ENCODE measurements around the gene NUP160.
"Not testable (repeated sequence)": the region's sequence is repeated elsewhere in the genome, so short reads cannot be mapped to it uniquely, and the experiment has no call there.

Gene NUP160

DNA sequence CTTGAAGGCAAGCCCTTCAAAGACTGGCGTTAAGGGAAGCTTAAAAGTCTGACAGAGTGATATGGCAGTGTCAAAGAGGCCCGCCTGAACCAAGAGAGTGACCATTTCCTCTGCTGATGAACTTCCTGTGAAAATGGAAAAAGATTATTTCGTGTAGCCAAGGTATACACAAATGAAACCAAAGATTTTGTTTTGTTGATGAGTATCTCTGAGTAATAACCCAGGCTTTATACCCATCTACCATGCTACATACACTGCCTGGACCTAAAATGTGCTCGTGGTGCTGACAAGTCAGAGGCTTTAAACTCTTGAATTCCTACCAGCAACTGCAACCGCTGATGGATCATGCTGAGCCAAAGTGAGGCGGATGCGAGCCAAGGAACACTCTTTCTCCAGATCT, 60.0 kb downstream of the NUP160 start:
- no peaks in the 10 kb centered on the region for H3K4me1 Mint-ChIP-seq
- DNase-seq (no peak), ATAC-seq (replicated peaks) (no peak)
- H3K9me3 Mint-ChIP-seq = no peaks in the 10 kb centered on the region
- no peak overlapping the region for H3K4me3 Mint-ChIP-seq
- H3K27ac Mint-ChIP-seq = no peak overlapping the region
- H3K36me3 Mint-ChIP-seq = peaks cover 26 to 36% of the 10 kb centered on the region in 2 donors
- no peaks in the 10 kb centered on the region for H3K27me3 Mint-ChIP-seq

DNA sequence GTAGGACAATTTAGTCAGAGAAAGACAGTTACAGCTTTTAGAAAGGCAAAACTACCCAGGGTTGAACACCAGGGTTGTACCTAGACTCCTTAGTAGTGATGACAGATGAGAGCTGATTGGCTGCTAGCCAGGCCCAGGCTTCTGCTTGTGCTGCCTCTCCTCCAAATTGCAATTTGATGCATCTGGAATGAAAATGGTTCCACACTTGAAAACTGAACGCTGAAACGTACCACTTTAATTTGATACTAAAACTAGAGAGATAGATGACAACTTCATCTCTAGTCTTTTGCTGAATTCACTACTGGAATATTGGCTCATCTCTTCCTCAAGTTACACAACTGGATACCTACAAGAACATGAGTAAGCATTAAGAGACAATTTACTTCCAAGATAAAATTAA, 61.8 kb downstream of the NUP160 start:
- no peaks in the 10 kb centered on the region for H3K27me3 Mint-ChIP-seq
- no peaks in the 10 kb centered on the region for H3K4me1 Mint-ChIP-seq
- peaks cover 23 to 31% of the 10 kb centered on the region in 2 donors for H3K36me3 Mint-ChIP-seq
- no peak overlapping the region for H3K27ac Mint-ChIP-seq
- no peak for ATAC-seq (replicated peaks)
- H3K9me3 Mint-ChIP-seq = no peaks in the 10 kb centered on the region
- no peak for DNase-seq
- H3K4me3 Mint-ChIP-seq = no peak overlapping the region

DNA sequence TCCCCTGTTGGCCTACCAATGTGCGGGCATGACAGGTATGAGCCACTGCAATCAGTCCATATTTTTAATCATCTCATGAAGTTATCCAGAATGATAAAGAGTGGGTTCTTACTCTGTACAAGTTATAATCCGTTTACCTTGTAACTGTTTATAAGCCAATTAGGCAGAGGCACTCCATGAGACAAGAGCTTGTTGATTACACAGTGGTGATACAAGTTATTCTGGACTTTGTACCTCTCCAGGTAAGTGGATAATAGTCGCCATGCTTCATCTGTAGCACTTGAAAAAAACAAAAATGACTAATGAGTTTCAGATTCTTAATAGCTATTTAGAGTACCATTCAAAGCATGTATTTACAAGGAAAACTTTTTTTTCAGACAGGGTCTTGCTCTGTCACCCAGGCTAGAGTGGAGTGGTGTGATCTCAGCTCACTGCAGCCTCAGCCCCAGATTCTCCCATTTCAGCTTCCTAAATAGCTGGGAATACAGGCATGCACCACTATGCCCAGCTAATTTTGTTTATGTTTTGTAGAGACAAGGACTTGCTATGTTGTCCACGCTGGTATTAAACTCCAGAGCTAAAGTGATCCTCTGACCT, 63.3 kb downstream of the NUP160 start:
- DNase-seq = no peak
- H3K36me3 Mint-ChIP-seq = peaks cover 18 to 24% of the 10 kb centered on the region in 2 donors
- no peak overlapping the region for H3K4me3 Mint-ChIP-seq
- no peaks in the 10 kb centered on the region for H3K4me1 Mint-ChIP-seq
- no peaks in the 10 kb centered on the region for H3K27me3 Mint-ChIP-seq
- no peak overlapping the region for H3K27ac Mint-ChIP-seq
- H3K9me3 Mint-ChIP-seq = no peaks in the 10 kb centered on the region
- no peak for ATAC-seq (replicated peaks)

DNA sequence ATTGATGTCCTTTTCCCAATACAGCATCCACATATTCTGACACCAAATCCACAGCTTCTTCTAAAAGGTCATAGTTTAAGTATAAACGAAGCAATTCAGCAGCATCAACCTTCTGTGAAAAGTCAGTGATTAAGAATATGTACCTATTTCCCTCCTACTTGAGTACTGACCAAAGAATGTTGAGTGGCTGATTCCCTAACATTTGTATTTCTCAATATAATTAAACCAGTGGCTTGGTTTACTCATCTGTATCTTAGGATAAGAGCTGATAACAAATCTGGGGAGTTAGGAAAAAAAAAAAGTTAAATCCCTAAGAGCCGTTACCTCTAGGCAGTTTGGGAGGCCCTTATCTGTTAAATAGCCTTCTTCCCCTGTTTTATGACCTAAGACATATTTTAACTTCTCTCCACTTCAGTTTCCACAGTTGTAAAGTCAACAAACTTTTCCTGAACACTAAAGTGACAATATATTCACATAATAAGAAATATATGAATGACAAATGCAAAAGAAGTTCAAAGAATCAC, 65.0 kb downstream of the NUP160 start:
- DNase-seq (no peak), ATAC-seq (replicated peaks) (no peak)
- Mint-ChIP-seq H3K27me3 (no peaks in the 10 kb centered on the region), H3K9me3 (no peaks in the 10 kb centered on the region), H3K4me1 (no peaks in the 10 kb centered on the region), H3K4me3 (no peak overlapping the region), H3K27ac (no peak overlapping the region), H3K36me3 (peaks cover 18 to 23% of the 10 kb centered on the region in 2 donors)

DNA sequence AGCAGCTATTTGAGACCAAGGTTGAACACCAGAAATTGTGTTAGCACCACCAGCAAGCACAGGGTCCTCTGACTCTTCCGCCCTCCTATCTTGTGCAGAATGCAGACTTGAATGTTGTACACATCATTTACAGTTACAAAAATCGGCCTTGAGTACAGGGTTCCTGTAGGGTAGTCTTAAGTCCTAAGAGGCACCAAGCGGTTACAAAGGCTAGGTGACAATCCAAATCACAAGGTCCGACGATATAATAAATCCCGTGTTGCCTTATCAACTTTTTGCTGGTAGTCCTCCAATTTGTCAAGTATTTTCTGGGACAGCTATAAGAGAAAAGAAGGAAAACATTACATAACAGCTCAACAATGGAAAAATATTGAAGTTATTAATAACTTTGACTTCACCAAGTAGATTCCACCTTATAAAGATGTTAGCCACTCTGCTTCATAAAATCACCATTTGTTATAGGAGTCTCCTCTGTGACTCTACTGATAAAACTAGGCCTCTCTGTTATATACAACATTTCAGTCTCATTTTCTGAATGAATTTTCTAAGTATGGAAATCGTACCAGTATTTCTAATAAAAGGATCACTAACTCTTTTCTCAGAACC, 69.2 kb downstream of the NUP160 start:
- no peaks in the 10 kb centered on the region for H3K27me3 Mint-ChIP-seq
- no peak overlapping the region for H3K4me3 Mint-ChIP-seq
- H3K36me3 Mint-ChIP-seq = peaks cover 25 to 33% of the 10 kb centered on the region in 2 donors
- peaks cover 0 to 6% of the 10 kb centered on the region in 2 donors for H3K4me1 Mint-ChIP-seq
- H3K27ac Mint-ChIP-seq = no peak overlapping the region
- DNase-seq (no peak), ATAC-seq (replicated peaks) (no peak)
- no peaks in the 10 kb centered on the region for H3K9me3 Mint-ChIP-seq

DNA sequence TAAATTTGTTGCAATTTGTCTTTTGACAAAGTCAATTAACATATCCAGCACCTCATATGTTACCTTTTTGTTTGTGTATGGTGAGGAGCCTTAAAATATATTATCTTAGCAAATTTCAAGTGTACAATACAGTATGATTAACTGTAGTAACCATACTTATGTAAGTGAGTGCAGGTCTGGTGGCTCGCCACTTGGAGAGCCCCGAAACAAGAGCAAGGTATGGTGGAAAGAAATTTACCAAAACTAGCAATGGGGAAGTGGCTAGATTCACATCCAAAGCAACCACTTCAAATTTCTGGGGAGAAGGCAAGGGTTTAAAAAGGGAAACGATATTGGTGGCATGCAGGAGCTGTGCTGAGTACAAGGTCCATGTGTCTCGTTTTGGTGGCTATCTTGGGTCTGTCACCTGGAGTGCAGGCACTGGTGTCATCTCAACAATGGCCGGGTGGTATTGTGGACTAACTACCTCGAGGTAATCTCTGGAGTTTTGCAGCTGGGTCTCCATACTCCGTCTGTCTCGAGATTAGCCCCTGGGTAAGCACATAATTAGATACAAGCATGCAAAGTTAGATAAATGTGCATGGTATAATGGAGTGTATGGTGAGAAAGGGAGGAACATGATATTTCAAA, 72.8 kb downstream of the NUP160 start:
- peak overlapping the region; percentile 20 for H3K27ac Mint-ChIP-seq
- no peaks in the 10 kb centered on the region for H3K9me3 Mint-ChIP-seq
- ATAC-seq (replicated peaks) = no peak
- H3K36me3 Mint-ChIP-seq = peaks cover 17 to 21% of the 10 kb centered on the region in 2 donors
- H3K27me3 Mint-ChIP-seq = no peaks in the 10 kb centered on the region
- no peak for DNase-seq
- no peak overlapping the region for H3K4me3 Mint-ChIP-seq
- H3K4me1 Mint-ChIP-seq = peaks cover 0 to 6% of the 10 kb centered on the region in 2 donors

DNA sequence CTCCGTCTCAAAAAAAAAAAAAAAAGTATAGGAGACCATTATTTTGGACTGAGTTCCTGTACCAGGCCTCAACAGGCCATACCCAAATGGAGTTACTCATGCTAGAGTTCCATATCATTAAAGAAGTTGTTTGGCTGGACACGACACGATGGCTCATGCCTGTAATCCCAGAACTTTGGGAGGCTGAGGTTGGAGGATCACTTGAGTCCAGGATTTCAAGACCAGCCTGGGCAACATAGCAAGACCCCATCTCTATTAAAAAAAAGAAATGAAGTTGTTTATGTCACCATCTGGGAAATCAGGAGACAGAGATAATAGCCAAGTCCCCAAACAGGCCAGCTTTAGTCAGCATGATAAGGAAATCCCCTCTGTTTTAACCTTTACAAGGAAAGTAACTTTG, 74.3 kb downstream of the NUP160 start:
- DNase-seq (no peak), ATAC-seq (replicated peaks) (peak in 1 of 2 donors; percentile 43)
- no peak overlapping the region for H3K27ac Mint-ChIP-seq
- H3K9me3 Mint-ChIP-seq = no peaks in the 10 kb centered on the region
- peaks cover 0 to 12% of the 10 kb centered on the region in 2 donors for H3K4me1 Mint-ChIP-seq
- H3K4me3 Mint-ChIP-seq = no peak overlapping the region
- H3K36me3 Mint-ChIP-seq = peaks cover 17 to 20% of the 10 kb centered on the region in 2 donors
- H3K27me3 Mint-ChIP-seq = no peaks in the 10 kb centered on the region

DNA sequence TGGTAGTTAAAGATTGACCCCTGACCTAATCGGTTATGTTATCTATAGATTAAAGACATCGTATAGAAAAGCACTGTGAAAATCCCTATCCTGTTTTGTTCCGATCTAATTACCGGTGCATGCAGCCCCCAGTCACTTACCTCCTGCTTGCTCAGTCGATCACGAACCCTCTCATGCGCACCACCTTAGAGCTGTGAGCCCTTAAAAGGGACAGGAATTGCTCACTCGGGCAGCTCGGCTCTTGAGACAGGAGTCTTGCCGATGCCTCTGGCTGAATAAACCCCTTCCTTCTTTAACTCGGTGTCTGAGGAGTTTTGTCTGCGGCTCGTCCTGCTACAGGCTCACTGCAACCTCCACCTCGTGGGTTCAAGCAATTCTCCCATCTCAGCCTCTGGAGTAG, 78.6 kb downstream of the NUP160 start:
- Mint-ChIP-seq H3K4me1 (peaks cover 8 to 21% of the 10 kb centered on the region in 2 donors), H3K4me3 (peak overlapping the region; percentile 11 to 41), H3K36me3 (peaks cover 10 to 16% of the 10 kb centered on the region in 2 donors)
- not testable (repeated sequence) for ATAC-seq (replicated peaks); DNase-seq; H3K27ac Mint-ChIP-seq; H3K27me3 Mint-ChIP-seq; H3K9me3 Mint-ChIP-seq

DNA sequence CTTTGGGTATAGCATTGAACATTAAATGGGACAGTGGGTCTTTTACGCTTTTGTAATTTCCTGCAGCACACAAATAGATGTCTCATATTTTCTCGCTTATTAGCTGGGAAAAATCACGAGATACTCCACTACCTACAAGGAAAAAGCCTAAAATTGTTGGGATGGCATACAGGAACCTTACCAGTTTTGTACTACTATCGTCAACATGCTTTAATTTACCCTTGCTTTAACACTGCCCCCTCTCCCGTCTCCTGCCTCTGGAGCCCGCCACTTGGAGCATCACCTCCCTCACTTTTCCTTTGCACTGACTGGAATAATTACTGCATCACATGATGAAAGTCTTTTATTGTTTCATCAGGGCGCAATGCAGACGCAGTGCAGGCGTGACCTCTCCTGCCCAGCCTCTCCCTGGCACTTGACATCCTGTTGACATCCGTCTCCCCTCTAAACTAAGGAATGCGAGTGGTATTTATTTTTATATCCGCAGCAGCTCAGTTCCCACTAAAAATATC, 80.0 kb downstream of the NUP160 start:
- no peak for DNase-seq
- ATAC-seq (replicated peaks) = no peak
- Mint-ChIP-seq H3K4me1 (peaks cover 9 to 27% of the 10 kb centered on the region in 2 donors), H3K4me3 (peak overlapping the region; percentile 95 to 96), H3K9me3 (no peaks in the 10 kb centered on the region), H3K27me3 (no peaks in the 10 kb centered on the region), H3K36me3 (peaks cover 9 to 20% of the 10 kb centered on the region in 2 donors), H3K27ac (peak overlapping the region; percentile 100)

DNA sequence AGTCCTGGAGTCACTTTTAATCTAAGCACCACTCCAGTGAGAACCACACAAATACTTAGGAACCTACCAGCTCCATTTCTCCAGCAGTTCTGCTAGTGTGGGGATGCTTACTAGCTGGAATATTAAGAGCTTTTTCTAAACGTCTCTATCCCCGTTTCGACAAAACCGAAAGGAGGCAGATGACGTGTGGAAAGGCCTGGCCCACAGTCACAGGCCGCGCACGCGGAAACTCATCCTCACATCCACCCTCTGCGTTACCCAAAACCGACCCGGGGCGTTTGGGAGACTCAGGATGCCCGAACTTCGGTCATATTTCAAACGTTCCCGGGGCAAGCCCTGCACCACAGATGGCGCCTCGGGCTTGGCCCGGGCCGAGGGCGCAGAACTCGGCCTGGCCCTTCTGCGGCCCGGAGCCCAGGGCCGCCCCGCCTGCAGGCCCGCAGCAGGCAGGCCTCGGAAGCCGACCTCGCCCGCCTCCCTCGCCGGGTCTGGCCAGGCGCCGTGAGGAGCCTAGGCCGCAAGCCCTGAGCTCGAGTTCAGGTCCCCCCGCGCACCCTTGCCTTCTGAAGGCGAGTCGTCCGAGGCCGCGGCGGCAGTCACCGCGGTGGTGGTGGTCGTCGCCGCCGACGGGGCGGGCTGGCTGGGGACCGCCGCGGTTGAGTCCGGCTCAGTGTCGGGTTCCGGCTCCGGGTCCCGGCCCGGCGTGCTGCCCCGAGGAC, 81.5 kb downstream of the NUP160 start:
- H3K27ac Mint-ChIP-seq = peak overlapping the region; percentile 100
- H3K4me3 Mint-ChIP-seq = peak overlapping the region; percentile 95 to 96
- peaks cover 9 to 27% of the 10 kb centered on the region in 2 donors for H3K4me1 Mint-ChIP-seq
- ATAC-seq (replicated peaks) (peak; percentile 47 to 51), DNase-seq (peak; percentile 64)
- no peaks in the 10 kb centered on the region for H3K27me3 Mint-ChIP-seq
- no peaks in the 10 kb centered on the region for H3K9me3 Mint-ChIP-seq
- H3K36me3 Mint-ChIP-seq = peaks cover 11 to 20% of the 10 kb centered on the region in 2 donors

DNA sequence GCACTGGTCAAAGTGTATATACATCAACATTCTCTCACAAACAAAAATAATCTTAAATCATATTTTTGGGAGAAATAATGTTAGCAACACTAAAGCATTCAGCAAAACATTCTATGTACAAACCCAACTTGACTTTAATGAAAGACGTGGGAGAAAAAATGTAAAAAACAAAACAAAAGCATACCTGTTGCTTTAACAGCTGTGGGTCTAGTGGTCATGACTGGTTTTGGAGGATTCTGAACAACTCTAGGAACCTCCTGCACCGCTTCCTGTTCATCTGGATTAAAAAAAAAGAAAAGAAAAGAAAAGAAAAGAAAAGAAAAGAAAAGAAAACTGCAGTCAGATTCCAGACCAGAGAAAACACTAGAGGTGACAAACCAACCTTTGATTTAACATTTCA, 83.1 kb downstream of the NUP160 start:
- no peak for ATAC-seq (replicated peaks)
- no peaks in the 10 kb centered on the region for H3K27me3 Mint-ChIP-seq
- H3K9me3 Mint-ChIP-seq = no peaks in the 10 kb centered on the region
- peak overlapping the region; percentile 95 to 96 for H3K4me3 Mint-ChIP-seq
- peaks cover 16 to 25% of the 10 kb centered on the region in 2 donors for H3K36me3 Mint-ChIP-seq
- peak overlapping the region; percentile 85 for H3K27ac Mint-ChIP-seq
- no peak for DNase-seq
- H3K4me1 Mint-ChIP-seq = peaks cover 9 to 27% of the 10 kb centered on the region in 2 donors

DNA sequence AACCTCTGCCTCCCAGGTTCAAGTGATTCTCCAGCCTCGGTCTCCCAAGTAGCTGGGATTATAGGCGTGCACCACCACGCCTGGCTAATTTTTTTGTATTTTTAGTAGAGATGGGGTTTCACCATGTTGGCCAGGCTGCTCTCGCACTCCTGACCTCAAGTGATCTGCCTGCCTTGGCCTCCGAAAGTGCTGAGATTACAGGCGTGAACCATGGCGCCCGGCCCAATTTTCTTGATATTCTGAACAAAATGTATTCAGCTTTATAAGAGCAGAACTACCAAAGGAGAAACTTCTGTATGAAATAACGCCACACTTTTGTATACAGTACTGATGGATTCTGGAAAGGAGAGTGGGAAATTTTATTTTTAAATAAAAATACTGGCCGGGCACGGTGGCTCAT, 88.9 kb downstream of the NUP160 start:
- H3K27ac Mint-ChIP-seq = not testable (repeated sequence)

DNA sequence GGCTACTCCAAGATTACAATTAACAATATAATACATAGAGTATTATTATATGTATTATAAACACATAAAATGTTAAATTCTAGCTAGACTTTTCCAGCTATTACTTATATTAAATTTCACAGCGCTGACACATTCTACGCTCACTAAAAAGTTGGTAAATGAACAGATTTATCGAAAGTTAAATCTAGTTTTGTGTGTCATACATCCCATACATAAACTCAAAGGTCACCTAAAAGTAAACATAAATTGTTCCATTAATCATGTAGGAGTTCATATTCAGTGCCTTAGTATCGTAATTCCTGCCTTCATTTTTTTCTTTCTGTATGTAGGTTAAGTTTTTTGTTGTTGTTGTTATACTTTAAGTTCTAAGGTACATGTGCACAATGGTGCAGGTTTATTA, 91.9 kb downstream of the NUP160 start:
- peaks cover 43 to 49% of the 10 kb centered on the region in 2 donors for H3K36me3 Mint-ChIP-seq
- ATAC-seq (replicated peaks) (no peak), DNase-seq (no peak)
- no peak overlapping the region for H3K4me3 Mint-ChIP-seq
- peaks cover 0 to 2% of the 10 kb centered on the region in 2 donors for H3K9me3 Mint-ChIP-seq
- peaks cover 0 to 2% of the 10 kb centered on the region in 2 donors for H3K4me1 Mint-ChIP-seq
- no peaks in the 10 kb centered on the region for H3K27me3 Mint-ChIP-seq
- no peak overlapping the region for H3K27ac Mint-ChIP-seq

More for the DNA sequence above, 88.9 kb downstream of the NUP160 start:
- not testable (repeated sequence) for H3K27me3 Mint-ChIP-seq; ATAC-seq (replicated peaks); H3K9me3 Mint-ChIP-seq; DNase-seq; H3K4me3 Mint-ChIP-seq; H3K4me1 Mint-ChIP-seq
- peaks cover 32 to 39% of the 10 kb centered on the region in 2 donors for H3K36me3 Mint-ChIP-seq

DNA sequence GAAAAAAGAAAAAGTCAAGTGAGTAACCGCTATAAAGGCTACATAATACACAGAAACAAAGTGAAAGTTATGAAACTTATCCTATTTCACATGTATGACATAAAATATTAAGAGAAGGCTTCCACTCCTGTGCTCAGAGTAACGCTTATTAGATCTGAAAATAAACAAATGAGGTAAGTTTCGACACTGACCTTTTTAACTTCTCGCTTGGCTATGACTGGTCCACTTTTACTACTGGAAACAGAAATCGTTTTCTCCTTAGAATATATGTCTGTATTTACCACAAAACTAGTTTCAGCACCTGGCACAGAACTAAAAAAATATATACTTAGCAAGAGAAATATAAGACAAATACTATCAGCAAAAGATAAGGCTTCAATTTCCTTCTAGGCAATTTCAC, 97.4 kb downstream of the NUP160 start:
- H3K9me3 Mint-ChIP-seq = no peaks in the 10 kb centered on the region
- H3K27me3 Mint-ChIP-seq = no peaks in the 10 kb centered on the region
- peaks cover 0 to 4% of the 10 kb centered on the region in 2 donors for H3K4me1 Mint-ChIP-seq
- peaks cover 32 to 37% of the 10 kb centered on the region in 2 donors for H3K36me3 Mint-ChIP-seq
- DNase-seq (no peak), ATAC-seq (replicated peaks) (no peak)
- H3K27ac Mint-ChIP-seq = no peak overlapping the region
- no peak overlapping the region for H3K4me3 Mint-ChIP-seq

Data from stimulated activated naive B cell treated with anti-CD40 and anti-IgM and Interleukin-4, amounts not matched to agents 10 μg/mL and 1 μg/mL and 100 μg/mL, for 72 hours (primary cell).